Measurements from ENCODE around the gene MAST4. TPM values are rescaled to one million over a fixed set of nuclear protein-coding genes. Genes with fewer than 3 reads are reported as not detected.

The MAST4 gene
- polyA plus RNA-seq, 1 donor (not counting 4 experiments of a cell fraction or from before 2014, with no cell fraction given), result 19.8 TPM

DNA sequence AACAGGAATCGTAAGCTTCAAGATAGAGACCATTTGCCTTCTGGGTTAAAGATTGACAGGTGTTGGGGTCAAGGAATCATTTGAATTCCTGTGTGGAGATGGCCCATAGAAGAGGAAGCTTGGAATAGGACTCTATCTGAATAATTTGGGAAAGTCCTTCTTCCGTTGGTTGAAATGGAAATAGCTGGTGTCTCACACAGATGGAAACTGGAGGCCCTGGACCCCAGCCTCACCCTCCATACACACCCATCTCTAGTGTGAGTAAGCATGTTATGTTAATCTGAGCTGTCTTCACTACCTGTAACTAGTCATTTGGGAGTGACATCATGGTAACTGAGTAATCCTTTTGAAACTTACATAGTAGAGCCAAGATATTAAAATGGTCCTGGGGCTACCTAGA lies 416.0 kb downstream of the MAST4 start:
- Histone ChIP-seq H3K9me3 (ENCODE audit: control insufficient read depth, low read depth, low read length) (no peaks in the 10 kb centered on the region), H3K4me1 (ENCODE audit: control insufficient read depth, extremely low read depth, insufficient read depth, low read length) (peaks cover 88% of the 10 kb centered on the region), H3K9ac (ENCODE audit: control insufficient read depth, extremely low read depth, insufficient read depth, low read length) (peak overlapping the region; percentile 84), H3K79me2 (ENCODE audit: control insufficient read depth, insufficient read depth, low read length) (peaks cover 68% of the 10 kb centered on the region), H3K4me3 (ENCODE audit: control insufficient read depth in 2 of 3, extremely low read depth in 1 of 3, insufficient read depth in 2 of 3, low read depth in 1 of 3, low read length in 3 of 3) (peak overlapping the region in 2 of 3 experiments; percentile 55 to 56), H3K9me1 (ENCODE audit: control insufficient read depth, extremely low read depth, insufficient read depth, low read length) (no peaks in the 10 kb centered on the region), H3K27ac (ENCODE audit: control insufficient read depth, insufficient read depth, low read length) (peak overlapping the region; percentile 96), H3K27me3 (ENCODE audit: control insufficient read depth, extremely low read depth, insufficient read depth, low read length) (no peaks in the 10 kb centered on the region), H4K20me1 (ENCODE audit: control insufficient read depth, extremely low read depth, insufficient read depth, low read length) (no peaks in the 10 kb centered on the region), H2AFZ (ENCODE audit: control insufficient read depth, low read length) (no peak overlapping the region), H3K36me3 (ENCODE audit: control insufficient read depth in 2 of 2, extremely low read depth in 1 of 2, insufficient read depth in 2 of 2, low read length in 2 of 2) (no peaks in the 10 kb centered on the region), H3K4me2 (ENCODE audit: control insufficient read depth, extremely low read depth, insufficient read depth, low read depth, low read length) (peak overlapping the region; percentile 92)
- dilution Hi-C loops (cut with MboI; ENCODE audit: extremely low pct_ligation_motif_present, low sequenced_read_pairs), result no loop called here
- FAIRE-seq, result peak; percentile 96
- TF ChIP-seq, protein P1, sequence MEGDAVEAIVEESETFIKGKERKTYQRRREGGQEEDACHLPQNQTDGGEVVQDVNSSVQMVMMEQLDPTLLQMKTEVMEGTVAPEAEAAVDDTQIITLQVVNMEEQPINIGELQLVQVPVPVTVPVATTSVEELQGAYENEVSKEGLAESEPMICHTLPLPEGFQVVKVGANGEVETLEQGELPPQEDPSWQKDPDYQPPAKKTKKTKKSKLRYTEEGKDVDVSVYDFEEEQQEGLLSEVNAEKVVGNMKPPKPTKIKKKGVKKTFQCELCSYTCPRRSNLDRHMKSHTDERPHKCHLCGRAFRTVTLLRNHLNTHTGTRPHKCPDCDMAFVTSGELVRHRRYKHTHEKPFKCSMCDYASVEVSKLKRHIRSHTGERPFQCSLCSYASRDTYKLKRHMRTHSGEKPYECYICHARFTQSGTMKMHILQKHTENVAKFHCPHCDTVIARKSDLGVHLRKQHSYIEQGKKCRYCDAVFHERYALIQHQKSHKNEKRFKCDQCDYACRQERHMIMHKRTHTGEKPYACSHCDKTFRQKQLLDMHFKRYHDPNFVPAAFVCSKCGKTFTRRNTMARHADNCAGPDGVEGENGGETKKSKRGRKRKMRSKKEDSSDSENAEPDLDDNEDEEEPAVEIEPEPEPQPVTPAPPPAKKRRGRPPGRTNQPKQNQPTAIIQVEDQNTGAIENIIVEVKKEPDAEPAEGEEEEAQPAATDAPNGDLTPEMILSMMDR (optimal IDR thresholded peaks at IDR 0.05 in 1 of 3, IDR thresholded peaks at IDR 0.05 in 1 of 3, conservative IDR thresholded peaks at IDR 0.05 in 1 of 3; ENCODE audit: extremely low read depth in 1 of 3, insufficient read depth in 2 of 3, low read length in 3 of 3), result no peak
- no peak for TF ChIP-seq EZH2 (IDR thresholded peaks at IDR 0.05; ENCODE audit: low read length)
- peak; percentile 59 for DNase-seq (ENCODE audit: low read depth, low spot score)

DNA sequence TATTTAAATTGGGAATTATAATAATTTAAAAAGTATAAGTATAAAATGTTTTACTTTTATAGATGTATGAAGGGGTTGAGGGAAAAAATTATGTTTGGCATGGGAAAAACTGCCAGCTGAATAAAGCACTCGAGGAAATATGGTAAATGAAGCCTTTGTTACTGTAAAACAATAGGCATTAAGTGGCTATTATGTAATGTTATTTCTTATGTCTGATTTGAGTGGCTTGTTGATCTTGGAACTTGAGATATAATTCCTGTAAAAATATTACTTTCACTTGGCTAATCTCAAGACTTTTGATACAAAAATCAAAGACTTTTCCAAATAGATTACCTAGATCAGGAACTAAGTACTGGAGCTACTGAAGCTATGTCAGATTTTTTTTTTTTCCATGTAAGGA lies 417.5 kb downstream of the MAST4 start:
- H3K9ac ChIP-seq (ENCODE audit: control insufficient read depth, extremely low read depth, insufficient read depth, low read length), result no peak overlapping the region
- H3K4me2 ChIP-seq (ENCODE audit: control insufficient read depth, extremely low read depth, insufficient read depth, low read depth, low read length), result peak overlapping the region; percentile 35
- H3K9me1 ChIP-seq (ENCODE audit: control insufficient read depth, extremely low read depth, insufficient read depth, low read length), result no peaks in the 10 kb centered on the region
- no peak for DNase-seq (ENCODE audit: low read depth, low spot score)
- no peaks in the 10 kb centered on the region for H3K9me3 ChIP-seq (ENCODE audit: control insufficient read depth, low read depth, low read length)
- H3K27ac ChIP-seq (ENCODE audit: control insufficient read depth, insufficient read depth, low read length), result peak overlapping the region; percentile 87
- dilution Hi-C loops (cut with MboI; ENCODE audit: extremely low pct_ligation_motif_present, low sequenced_read_pairs), result no loop called here
- H2AFZ ChIP-seq (ENCODE audit: control insufficient read depth, low read length), result no peak overlapping the region
- no peaks in the 10 kb centered on the region for H4K20me1 ChIP-seq (ENCODE audit: control insufficient read depth, extremely low read depth, insufficient read depth, low read length)
- H3K4me1 ChIP-seq (ENCODE audit: control insufficient read depth, extremely low read depth, insufficient read depth, low read length), result peaks cover 78% of the 10 kb centered on the region
- TF ChIP-seq EZH2 (IDR thresholded peaks at IDR 0.05; ENCODE audit: low read length), result no peak
- TF ChIP-seq, protein P1 (optimal IDR thresholded peaks at IDR 0.05 in 1 of 3, IDR thresholded peaks at IDR 0.05 in 1 of 3, conservative IDR thresholded peaks at IDR 0.05 in 1 of 3; ENCODE audit: extremely low read depth in 1 of 3, insufficient read depth in 2 of 3, low read length in 3 of 3), result no peak
- FAIRE-seq, result no peak
- H3K36me3 ChIP-seq (ENCODE audit: control insufficient read depth in 2 of 2, extremely low read depth in 1 of 2, insufficient read depth in 2 of 2, low read length in 2 of 2), result no peaks in the 10 kb centered on the region
- no peaks in the 10 kb centered on the region for H3K27me3 ChIP-seq (ENCODE audit: control insufficient read depth, extremely low read depth, insufficient read depth, low read length)
- H3K79me2 ChIP-seq (ENCODE audit: control insufficient read depth, insufficient read depth, low read length), result peaks cover 66% of the 10 kb centered on the region
- H3K4me3 ChIP-seq (ENCODE audit: control insufficient read depth in 2 of 3, extremely low read depth in 1 of 3, insufficient read depth in 2 of 3, low read depth in 1 of 3, low read length in 3 of 3), result no peak overlapping the region

Data from keratinocyte (primary cell).